ENCODE results near the gene ZEB2. TPM values are rescaled to one million over a fixed set of nuclear protein-coding genes. Genes with fewer than 3 reads are reported as not detected.

The ZEB2 gene
- total and polyA plus RNA-seq, 4 donors, result 7.6 to 39.6 (median 22.2) TPM

DNA sequence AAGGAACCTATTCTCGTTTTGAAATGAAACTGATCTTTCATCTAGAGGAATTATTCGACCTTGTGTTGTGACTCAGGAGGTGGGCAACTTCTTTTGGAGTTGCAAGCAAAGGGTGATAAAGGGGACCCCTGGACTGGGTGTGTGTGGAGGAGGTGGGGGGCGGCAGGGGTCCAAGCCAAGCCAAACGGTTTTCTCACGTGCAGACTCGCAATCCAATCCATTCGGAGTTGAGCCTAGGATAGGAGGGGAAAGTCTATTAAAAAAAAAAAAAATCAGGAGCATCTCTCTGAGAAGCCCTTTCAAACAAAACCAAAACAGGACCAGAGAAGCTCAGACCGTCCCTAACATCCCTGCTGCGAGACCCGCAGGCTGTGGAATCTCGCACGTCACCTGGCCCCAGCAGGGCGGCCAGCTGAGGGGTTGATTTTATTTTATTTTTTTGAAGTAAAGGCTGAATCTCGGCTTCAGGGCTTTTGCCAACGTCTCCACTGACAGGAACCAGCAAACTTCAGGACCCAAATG, 3.7 kb upstream of the ZEB2 start:
- TF ChIP-seq SP1 (IDR thresholded peaks at IDR 0.05) (no peak), GABPA (IDR thresholded peaks at IDR 0.05 in 1 of 2, conservative IDR thresholded peaks at IDR 0.05 in 1 of 2) (no peak), TAF1 (conservative IDR thresholded peaks at IDR 0.05) (no peak), HNF4G (IDR thresholded peaks at IDR 0.05) (no peak), HNF4A (conservative IDR thresholded peaks at IDR 0.05) (no peak)
- TF ChIP-seq, protein P1, sequence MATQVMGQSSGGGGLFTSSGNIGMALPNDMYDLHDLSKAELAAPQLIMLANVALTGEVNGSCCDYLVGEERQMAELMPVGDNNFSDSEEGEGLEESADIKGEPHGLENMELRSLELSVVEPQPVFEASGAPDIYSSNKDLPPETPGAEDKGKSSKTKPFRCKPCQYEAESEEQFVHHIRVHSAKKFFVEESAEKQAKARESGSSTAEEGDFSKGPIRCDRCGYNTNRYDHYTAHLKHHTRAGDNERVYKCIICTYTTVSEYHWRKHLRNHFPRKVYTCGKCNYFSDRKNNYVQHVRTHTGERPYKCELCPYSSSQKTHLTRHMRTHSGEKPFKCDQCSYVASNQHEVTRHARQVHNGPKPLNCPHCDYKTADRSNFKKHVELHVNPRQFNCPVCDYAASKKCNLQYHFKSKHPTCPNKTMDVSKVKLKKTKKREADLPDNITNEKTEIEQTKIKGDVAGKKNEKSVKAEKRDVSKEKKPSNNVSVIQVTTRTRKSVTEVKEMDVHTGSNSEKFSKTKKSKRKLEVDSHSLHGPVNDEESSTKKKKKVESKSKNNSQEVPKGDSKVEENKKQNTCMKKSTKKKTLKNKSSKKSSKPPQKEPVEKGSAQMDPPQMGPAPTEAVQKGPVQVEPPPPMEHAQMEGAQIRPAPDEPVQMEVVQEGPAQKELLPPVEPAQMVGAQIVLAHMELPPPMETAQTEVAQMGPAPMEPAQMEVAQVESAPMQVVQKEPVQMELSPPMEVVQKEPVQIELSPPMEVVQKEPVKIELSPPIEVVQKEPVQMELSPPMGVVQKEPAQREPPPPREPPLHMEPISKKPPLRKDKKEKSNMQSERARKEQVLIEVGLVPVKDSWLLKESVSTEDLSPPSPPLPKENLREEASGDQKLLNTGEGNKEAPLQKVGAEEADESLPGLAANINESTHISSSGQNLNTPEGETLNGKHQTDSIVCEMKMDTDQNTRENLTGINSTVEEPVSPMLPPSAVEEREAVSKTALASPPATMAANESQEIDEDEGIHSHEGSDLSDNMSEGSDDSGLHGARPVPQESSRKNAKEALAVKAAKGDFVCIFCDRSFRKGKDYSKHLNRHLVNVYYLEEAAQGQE (IDR thresholded peaks at IDR 0.05), result no peak
- Histone ChIP-seq H3K27ac (ENCODE audit: low read depth in 1 of 2, low read length in 2 of 2) (peak overlapping the region; percentile 64 to 78), H3K36me3 (ENCODE audit: control insufficient read depth in 4 of 4, insufficient read depth in 3 of 4, low read depth in 1 of 4, low read length in 3 of 4) (no peaks in the 10 kb centered on the region), H3K4me1 (ENCODE audit: control insufficient read depth in 4 of 4, insufficient read depth in 4 of 4, low read length in 3 of 4) (peaks cover 4 to 14% (median 8%) of the 10 kb centered on the region in 4 donors), H3K27me3 (ENCODE audit: control insufficient read depth in 4 of 4, insufficient read depth in 4 of 4, low read length in 3 of 4) (peaks cover 0 to 5% (median 2%) of the 10 kb centered on the region in 4 donors), H3K9me3 (ENCODE audit: control insufficient read depth in 4 of 4, low read length in 3 of 4) (no peaks in the 10 kb centered on the region), H3K4me3 (ENCODE audit: low read depth in 1 of 3, low read length in 3 of 3) (peak overlapping the region in 2 of 3 donors; percentile 38 to 55), H3K9ac (ENCODE audit: low read depth in 1 of 2, low read length in 2 of 2) (peak overlapping the region; percentile 25 to 58)
- DNase-seq (ENCODE audit: low spot score), result no peak
- WGBS, result 1% methylated on average over 15 of the region's 15 CpGs

DNA sequence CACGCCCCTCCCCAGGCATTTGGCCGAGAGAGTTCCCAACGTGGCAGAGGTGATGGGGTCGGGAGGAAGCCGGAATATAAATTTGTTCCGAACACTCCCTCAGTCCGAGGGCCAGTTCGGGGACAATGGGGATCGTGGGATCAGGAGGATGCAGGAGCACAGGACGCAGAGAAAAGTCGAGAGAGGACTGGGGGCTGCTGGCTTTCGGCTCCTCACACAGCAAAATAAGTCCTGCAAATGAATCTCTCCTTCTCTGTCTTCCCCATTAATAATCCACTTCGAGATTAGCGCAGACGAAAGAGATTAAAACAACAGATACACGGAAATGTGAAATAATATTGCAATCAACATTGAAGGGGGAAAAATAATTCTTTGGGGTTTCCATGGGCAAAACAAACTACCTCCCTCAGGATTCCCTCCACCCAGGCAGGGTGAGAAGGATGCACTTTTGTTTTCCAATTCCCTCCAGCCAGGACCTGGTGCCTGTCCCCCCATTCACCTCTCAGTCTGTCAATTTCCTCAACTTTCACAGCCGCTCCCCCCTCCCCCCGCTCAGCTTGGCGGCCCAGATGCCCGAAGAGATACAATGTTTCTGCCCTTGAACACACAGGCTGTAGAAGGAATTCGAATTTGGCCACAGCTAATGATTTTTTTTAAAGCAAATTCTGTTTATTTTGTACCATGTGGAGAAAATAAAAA, 3.1 kb upstream of the ZEB2 start:
- Histone ChIP-seq H3K27ac (ENCODE audit: low read depth in 1 of 2, low read length in 2 of 2) (peak overlapping the region; percentile 64 to 78), H3K4me3 (ENCODE audit: low read depth in 1 of 3, low read length in 3 of 3) (peak overlapping the region in 2 of 3 donors; percentile 38 to 55), H3K9me3 (ENCODE audit: control insufficient read depth in 4 of 4, low read length in 3 of 4) (no peaks in the 10 kb centered on the region), H3K27me3 (ENCODE audit: control insufficient read depth in 4 of 4, insufficient read depth in 4 of 4, low read length in 3 of 4) (peaks cover 0 to 9% (median 2%) of the 10 kb centered on the region in 4 donors), H3K9ac (ENCODE audit: low read depth in 1 of 2, low read length in 2 of 2) (peak overlapping the region; percentile 32 to 58), H3K4me1 (ENCODE audit: control insufficient read depth in 4 of 4, insufficient read depth in 4 of 4, low read length in 3 of 4) (peaks cover 4 to 16% (median 10%) of the 10 kb centered on the region in 4 donors), H3K36me3 (ENCODE audit: control insufficient read depth in 4 of 4, insufficient read depth in 3 of 4, low read depth in 1 of 4, low read length in 3 of 4) (no peaks in the 10 kb centered on the region)
- 6% methylated on average over 21 of the region's 21 CpGs for WGBS
- no peak for DNase-seq (ENCODE audit: low spot score)
- no peak for TF ChIP-seq HNF4G (IDR thresholded peaks at IDR 0.05)

DNA sequence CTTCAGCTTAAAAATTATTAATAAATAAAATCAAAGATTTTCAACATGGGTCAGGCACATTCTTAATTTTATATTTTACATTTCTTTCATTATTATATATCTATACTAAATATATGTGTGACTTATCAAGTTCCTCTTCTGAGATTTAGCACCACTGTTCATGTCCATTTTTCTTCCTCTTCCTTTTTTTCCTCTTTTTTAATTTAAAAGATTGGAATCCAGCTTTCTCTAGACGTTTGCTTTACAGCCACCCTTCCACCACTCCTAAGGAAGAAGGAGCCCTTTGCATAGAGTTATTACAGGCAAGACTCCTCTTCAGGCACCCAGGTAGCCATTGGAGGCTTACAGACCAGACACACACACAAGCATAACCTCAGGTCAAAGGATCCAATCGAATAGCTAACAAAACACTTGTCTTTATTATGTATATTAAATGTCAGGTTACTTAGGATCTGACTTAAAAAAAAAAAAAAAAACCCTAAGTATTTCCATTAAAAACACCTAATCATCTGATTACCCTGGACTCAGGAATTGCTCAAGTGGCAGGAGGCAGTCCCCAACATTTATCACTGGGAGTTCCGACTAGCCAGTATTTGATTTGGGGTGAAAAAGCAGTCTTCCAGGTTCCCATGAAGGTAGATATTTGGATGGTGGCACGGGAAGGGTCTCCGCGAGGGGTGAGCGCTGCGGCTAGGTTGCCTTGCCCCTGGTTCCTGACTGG, 2.4 kb upstream of the ZEB2 start:
- Histone ChIP-seq H3K4me1 (ENCODE audit: control insufficient read depth in 4 of 4, insufficient read depth in 4 of 4, low read length in 3 of 4) (peaks cover 4 to 21% (median 11%) of the 10 kb centered on the region in 4 donors), H3K27ac (ENCODE audit: low read depth in 1 of 2, low read length in 2 of 2) (peak overlapping the region; percentile 64 to 78), H3K36me3 (ENCODE audit: control insufficient read depth in 4 of 4, insufficient read depth in 3 of 4, low read depth in 1 of 4, low read length in 3 of 4) (no peaks in the 10 kb centered on the region), H3K27me3 (ENCODE audit: control insufficient read depth in 4 of 4, insufficient read depth in 4 of 4, low read length in 3 of 4) (peaks cover 0 to 9% (median 2%) of the 10 kb centered on the region in 4 donors), H3K4me3 (ENCODE audit: low read depth in 1 of 3, low read length in 3 of 3) (peak overlapping the region in 1 of 3 donors; percentile 55), H3K9me3 (ENCODE audit: control insufficient read depth in 4 of 4, low read length in 3 of 4) (no peaks in the 10 kb centered on the region), H3K9ac (ENCODE audit: low read depth in 1 of 2, low read length in 2 of 2) (peak overlapping the region; percentile 7 to 32)
- WGBS, result 10% methylated on average over 8 of the region's 8 CpGs
- TF ChIP-seq RAD21 (IDR thresholded peaks at IDR 0.05), result no peak
- no peak for DNase-seq (ENCODE audit: low spot score)
